Measurements from ENCODE around the gene DENND2A.

GRCh38 chr7:140544388-140544826, 96.2 kb downstream of the DENND2A start:
- no peak for TF ChIP-seq EZH2 (IDR thresholded peaks at IDR 0.05; ENCODE audit: borderline replicate concordance)
- TF ChIP-seq CTCF (IDR thresholded peaks at IDR 0.05; ENCODE audit: poor library complexity), result no peak

Measured in hepatocyte (in vitro differentiated cells).